Kidney epithelial cell (primary cell): ENCODE measurements around the gene LOXL4. TPM values are rescaled to one million over a fixed set of nuclear protein-coding genes. Genes with fewer than 3 reads are reported as not detected.

Experiments
- DNase-seq: peaks from one replicate; pipeline ENCODE4 v3.0.0-alpha.2; 2010; ENCODE audit warnings: low read depth
- H3K27me3 ChIP-seq: 2 replicates; pipeline ENCODE4 v1.6.0; 2011; ENCODE audit warnings: low read length; ENCODE audit not compliant: control insufficient read depth, insufficient read depth
- H3K36me3 ChIP-seq: 2 replicates; pipeline ENCODE4 v1.5.1; 2011; ENCODE audit warnings: low read length; ENCODE audit not compliant: control insufficient read depth, insufficient read depth
- H3K4me3 ChIP-seq: 2 replicates; pipeline ENCODE4 v1.5.1; 2011; ENCODE audit warnings: low read depth, mild to moderate bottlenecking, control low read depth, low read length
- total RNA-seq: library from RNA; depleted of rRNA; stranded (reverse); fragments of >200 nt; gene quantifications from 2 replicates; pipeline ENCODE4 v1.2.3, GENCODE V29; 2015
- TF ChIP-seq, protein P1 (sequence below): IDR thresholded peaks from 2 replicates; pipeline ENCODE4 v1.5.1; 2011; ENCODE audit warnings: mild to moderate bottlenecking, moderate library complexity, low read length, control low read depth, inconsistent platforms; ENCODE audit not compliant: insufficient read depth, poor library complexity, severe bottlenecking

LOXL4 gene
- total RNA-seq, 1 donor from 2014 or later = 6.1 TPM

DNA sequence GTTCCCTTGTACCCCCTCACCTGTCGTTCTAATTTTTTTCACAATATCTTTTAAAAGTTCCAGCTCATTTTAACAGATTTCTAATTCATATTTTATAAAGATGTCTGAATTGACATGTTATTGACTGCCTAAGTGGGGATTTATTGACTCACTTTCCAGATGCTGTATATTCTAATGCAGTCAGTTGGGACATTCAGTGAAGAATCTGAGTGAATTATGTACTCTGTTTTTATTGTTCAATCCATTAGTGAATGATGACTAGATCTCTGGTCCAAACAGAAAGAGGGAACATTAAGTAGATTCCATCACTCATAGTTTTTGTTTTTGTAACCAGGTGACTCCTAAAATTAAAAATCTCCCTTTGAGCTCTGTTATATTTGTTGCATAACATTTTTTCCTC lies 54.3 kb downstream of the LOXL4 start:
- DNase-seq = no peak
- Histone ChIP-seq H3K27me3 (no peaks in the 10 kb centered on the region), H3K4me3 (no peak overlapping the region), H3K36me3 (no peaks in the 10 kb centered on the region)
- TF ChIP-seq, protein P1, sequence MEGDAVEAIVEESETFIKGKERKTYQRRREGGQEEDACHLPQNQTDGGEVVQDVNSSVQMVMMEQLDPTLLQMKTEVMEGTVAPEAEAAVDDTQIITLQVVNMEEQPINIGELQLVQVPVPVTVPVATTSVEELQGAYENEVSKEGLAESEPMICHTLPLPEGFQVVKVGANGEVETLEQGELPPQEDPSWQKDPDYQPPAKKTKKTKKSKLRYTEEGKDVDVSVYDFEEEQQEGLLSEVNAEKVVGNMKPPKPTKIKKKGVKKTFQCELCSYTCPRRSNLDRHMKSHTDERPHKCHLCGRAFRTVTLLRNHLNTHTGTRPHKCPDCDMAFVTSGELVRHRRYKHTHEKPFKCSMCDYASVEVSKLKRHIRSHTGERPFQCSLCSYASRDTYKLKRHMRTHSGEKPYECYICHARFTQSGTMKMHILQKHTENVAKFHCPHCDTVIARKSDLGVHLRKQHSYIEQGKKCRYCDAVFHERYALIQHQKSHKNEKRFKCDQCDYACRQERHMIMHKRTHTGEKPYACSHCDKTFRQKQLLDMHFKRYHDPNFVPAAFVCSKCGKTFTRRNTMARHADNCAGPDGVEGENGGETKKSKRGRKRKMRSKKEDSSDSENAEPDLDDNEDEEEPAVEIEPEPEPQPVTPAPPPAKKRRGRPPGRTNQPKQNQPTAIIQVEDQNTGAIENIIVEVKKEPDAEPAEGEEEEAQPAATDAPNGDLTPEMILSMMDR = no peak

- TF ChIP-seq, protein P1 = no peak
- DNase-seq = no peak
- H3K36me3 ChIP-seq = no peaks in the 10 kb centered on the region
Observed at GRCh38 chr10:98212196-98212595, 55.8 kb downstream of the LOXL4 start.

DNA sequence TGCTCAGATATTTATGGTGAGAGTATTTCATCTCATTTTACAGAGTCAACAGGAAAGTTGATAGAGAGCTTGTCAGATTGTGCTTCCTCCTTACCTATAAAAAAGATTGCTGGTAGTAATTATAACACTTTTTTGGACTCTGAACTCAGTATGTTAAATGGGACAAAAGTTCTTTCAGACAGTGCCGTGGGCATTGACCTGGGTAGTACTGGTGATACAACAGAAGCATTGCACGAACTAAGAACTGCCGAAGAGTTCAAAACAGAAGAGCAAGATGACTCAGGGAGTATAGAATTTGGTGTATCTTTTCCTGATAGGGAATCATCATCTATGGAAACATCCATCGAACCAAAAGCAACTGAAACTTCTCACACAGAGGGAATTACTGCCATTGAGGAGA lies 58.6 kb downstream of the LOXL4 start:
- DNase-seq = no peak
- TF ChIP-seq, protein P1 = no peak
- Histone ChIP-seq H3K27me3 (no peaks in the 10 kb centered on the region), H3K4me3 (no peak overlapping the region), H3K36me3 (no peaks in the 10 kb centered on the region)

More at GRCh38 chr10:98212196-98212595, 55.8 kb downstream of the LOXL4 start:
- no peak overlapping the region for H3K4me3 ChIP-seq
- no peaks in the 10 kb centered on the region for H3K27me3 ChIP-seq

GRCh38 chr10:98208925-98209324 lies 59.1 kb downstream of the LOXL4 start:
- DNase-seq = no peak
- TF ChIP-seq, protein P1 = no peak
- Histone ChIP-seq H3K4me3 (no peak overlapping the region), H3K36me3 (no peaks in the 10 kb centered on the region), H3K27me3 (no peaks in the 10 kb centered on the region)

DNA sequence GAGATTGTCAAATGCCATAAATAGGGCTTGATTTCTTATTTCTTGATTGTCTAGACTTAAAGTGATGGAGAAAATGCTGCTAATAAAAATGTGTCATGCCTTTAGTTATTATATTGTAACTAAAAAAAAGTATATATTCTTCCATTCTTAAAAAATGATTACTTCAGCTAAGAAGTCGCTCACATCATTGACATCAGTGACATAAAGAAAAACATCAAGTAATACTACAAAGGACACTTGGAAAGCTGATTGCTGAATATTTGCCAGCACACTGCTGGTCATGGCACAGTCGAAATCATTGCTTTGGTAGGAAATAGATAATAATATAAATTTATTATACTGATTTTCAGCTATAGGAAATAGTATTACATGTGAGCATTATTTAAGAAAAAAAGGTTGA lies 62.6 kb downstream of the LOXL4 start:
- H3K27me3 ChIP-seq = no peaks in the 10 kb centered on the region
- no peak overlapping the region for H3K4me3 ChIP-seq
- H3K36me3 ChIP-seq = no peaks in the 10 kb centered on the region
- DNase-seq = no peak
- TF ChIP-seq, protein P1 = no peak

DNA sequence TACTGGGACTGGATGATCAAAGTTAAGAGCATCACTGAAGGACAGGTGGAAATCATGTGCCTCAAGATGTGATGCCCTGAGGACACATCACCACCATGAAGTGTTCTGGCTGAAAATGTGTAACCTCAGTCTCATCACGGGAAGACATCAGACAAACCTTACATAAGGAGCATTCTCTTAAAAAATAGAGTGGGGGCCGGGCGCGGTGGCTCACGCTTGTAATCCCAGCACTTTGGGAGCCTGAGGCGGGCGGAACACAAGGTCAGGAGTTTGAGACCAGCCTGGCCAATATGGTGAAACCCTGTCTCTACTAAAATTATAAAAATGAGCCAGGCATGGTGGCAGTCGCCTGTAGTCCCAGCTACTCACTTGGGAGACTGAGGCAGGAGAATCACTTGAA lies 65.6 kb downstream of the LOXL4 start:
- Histone ChIP-seq H3K4me3 (no peak overlapping the region), H3K36me3 (no peaks in the 10 kb centered on the region), H3K27me3 (no peaks in the 10 kb centered on the region)
- no peak for DNase-seq
- TF ChIP-seq, protein P1 = no peak
